D721Med (cell line): ENCODE results near the gene SLC9A6.

Experiments
- DNase-seq: peaks from one replicate; pipeline ENCODE4 v3.0.0; 2011; ENCODE audit warnings: low spot score; ENCODE audit not compliant: insufficient read length
- FAIRE-seq: peaks from 2 replicates; lab custom pipeline; 2011; peaks lifted over from hg19 to GRCh38; lab: Jason Lieb, UNC
- CTCF ChIP-seq: IDR thresholded peaks from 2 replicates; pipeline ENCODE4 v1.5.1; 2012; ENCODE audit warnings: mild to moderate bottlenecking, control low read depth; ENCODE audit not compliant: insufficient read depth; ENCODE audit errors: missing control alignments

Gene SLC9A6

GRCh38 chrX:136035663-136036062 lies 50.4 kb downstream of the SLC9A6 start:
- no peak for FAIRE-seq
- no peak for TF ChIP-seq CTCF

GRCh38 chrX:136039485-136039884 lies 54.2 kb downstream of the SLC9A6 start:
- DNase-seq, result no peak

More at GRCh38 chrX:136035663-136036062, 50.4 kb downstream of the SLC9A6 start:
- DNase-seq, result no peak

GRCh38 chrX:136039968-136040367 lies 54.7 kb downstream of the SLC9A6 start:
- no peak for FAIRE-seq
- DNase-seq, result no peak
- no peak for TF ChIP-seq CTCF

More at GRCh38 chrX:136039485-136039884, 54.2 kb downstream of the SLC9A6 start:
- FAIRE-seq, result no peak
- TF ChIP-seq CTCF, result no peak

- TF ChIP-seq CTCF, result no peak
- FAIRE-seq (no peak), DNase-seq (no peak)
Observed at GRCh38 chrX:136041254-136041812, 56.1 kb downstream of the SLC9A6 start.

- no peak for FAIRE-seq
- no peak for TF ChIP-seq CTCF
Observed at GRCh38 chrX:136045008-136045407, 59.8 kb downstream of the SLC9A6 start.

GRCh38 chrX:136046295-136047015 lies 61.2 kb downstream of the SLC9A6 start:
- TF ChIP-seq CTCF, result no peak
- DNase-seq (no peak), FAIRE-seq (no peak)

More at GRCh38 chrX:136045008-136045407, 59.8 kb downstream of the SLC9A6 start:
- no peak for DNase-seq
